Activated CD8-positive, alpha-beta T cell treated with anti-CD3 and anti-CD28 coated beads for 36 hours (primary cell): ENCODE data around the gene TRIP13. TPM values are rescaled to one million over a fixed set of nuclear protein-coding genes. Genes with fewer than 3 reads are reported as not detected.
"Not testable (repeated sequence)": the region's sequence is repeated elsewhere in the genome, so short reads cannot be mapped to it uniquely, and the experiment has no call there.

Experiments used
- ATAC-seq: fragments of 200-7000 bp; cut with Tn5 transposase; one replicate; pipeline ENCODE4 v1.10.0; 2021; ENCODE audit warnings: mild to moderate bottlenecking, moderate library complexity
- CTCF ChIA-PET: fragments of 350-600 bp; sonication (Branson Sonifier 250); formaldehyde crosslinking; loops from one replicate; lab custom pipeline; 2021; ENCODE audit warnings: antibody characterized with exemption; lab: Charles Lee
- POLR2A ChIA-PET: fragments of 350-600 bp; sonication (Branson Sonifier 250); formaldehyde crosslinking; loops from one replicate; lab custom pipeline; 2021; ENCODE audit warnings: antibody characterized with exemption; lab: Charles Lee
- DNase-seq: peaks from one replicate; pipeline ENCODE4 v3.0.0-alpha.2; 2020
- H3K27ac Mint-ChIP-seq: one replicate; pipeline ENCODE4 v1.8.0; 2021; ENCODE audit warnings: mild to moderate bottlenecking, mixed read lengths
- H3K27me3 Mint-ChIP-seq: one replicate; pipeline ENCODE4 v1.8.0; 2021; ENCODE audit warnings: mixed read lengths
- H3K36me3 Mint-ChIP-seq: one replicate; pipeline ENCODE4 v1.8.0; 2021; ENCODE audit warnings: low read depth, mixed read lengths
- H3K4me1 Mint-ChIP-seq: one replicate; pipeline ENCODE4 v1.8.0; 2021; ENCODE audit warnings: low read depth, mixed read lengths
- H3K4me3 Mint-ChIP-seq: one replicate; pipeline ENCODE4 v1.8.0; 2021; ENCODE audit warnings: mild to moderate bottlenecking, moderate library complexity, mixed read lengths
- H3K9me3 Mint-ChIP-seq: one replicate; pipeline ENCODE4 v1.8.0; 2021; ENCODE audit warnings: mixed read lengths
- CTCF ChIP-seq: fragments of 200-600 bp; IDR thresholded peaks from one replicate; pipeline ENCODE4 v1.8.0; 2022; ENCODE audit warnings: antibody characterized with exemption, mild to moderate bottlenecking
- intact Hi-C: fragments of 100-400 bp; cut with micrococcal nuclease; formaldehyde crosslinking; loops from one replicate; pipeline ENCODE4 v1.10.0; 2022
- total RNA-seq, 2 experiments: library from RNA; stranded (reverse); gene quantifications; one replicate each; pipeline ENCODE4 v1.2.3, GENCODE V29; 2021

Gene TRIP13
- total RNA-seq, 2 experiments from 2014 or later, result 31.0 to 36.9 TPM

- no peak for DNase-seq
- POLR2A ChIA-PET, result interaction anchor here (0.8 to 1.1 kb wide), 2 partner anchors 21 to 273 kb away, joined by 3 to 5 read pairs; partner anchors contain the start of gene TRIP13
- no peak overlapping the region for H3K4me3 Mint-ChIP-seq
Observed at GRCh38 chr5:914174-914573, 21.5 kb downstream of the TRIP13 start.

GRCh38 chr5:914612-915011, 21.9 kb downstream of the TRIP13 start:
- intact Hi-C loops, result no loop called here
- Mint-ChIP-seq H3K27ac (no peak overlapping the region), H3K4me3 (no peak overlapping the region), H3K27me3 (no peaks in the 10 kb centered on the region), H3K9me3 (no peaks in the 10 kb centered on the region), H3K4me1 (peaks cover 4% of the 10 kb centered on the region), H3K36me3 (peaks cover 47% of the 10 kb centered on the region)
- DNase-seq (no peak), ATAC-seq (no peak)
- CTCF ChIA-PET, result interaction anchor here (1.5 to 2.2 kb wide), 2 partner anchors 9 to 96 kb away, joined by 3 to 7 read pairs; no protein-coding TSS in a partner anchor
- no peak for TF ChIP-seq CTCF
- POLR2A ChIA-PET, result interaction anchor here (0.8 kb wide), 1 partner anchor 274 kb away, joined by 3 read pairs; no protein-coding TSS in a partner anchor

More at GRCh38 chr5:914174-914573, 21.5 kb downstream of the TRIP13 start:
- CTCF ChIA-PET, result interaction anchor here (1.2 to 2.2 kb wide), 4 partner anchors 7 to 96 kb away, joined by 3 to 7 read pairs (median 4); no protein-coding TSS in a partner anchor
- no peak overlapping the region for H3K27ac Mint-ChIP-seq
- H3K9me3 Mint-ChIP-seq, result no peaks in the 10 kb centered on the region
- TF ChIP-seq CTCF, result no peak
- H3K36me3 Mint-ChIP-seq, result peaks cover 50% of the 10 kb centered on the region
- peaks cover 4% of the 10 kb centered on the region for H3K4me1 Mint-ChIP-seq
- intact Hi-C loops, result no loop called here
- ATAC-seq, result no peak
- H3K27me3 Mint-ChIP-seq, result no peaks in the 10 kb centered on the region

- H3K27ac Mint-ChIP-seq, H3K4me1 Mint-ChIP-seq, H3K9me3 Mint-ChIP-seq, H3K27me3 Mint-ChIP-seq, DNase-seq, H3K4me3 Mint-ChIP-seq, ATAC-seq, CTCF ChIA-PET, POLR2A ChIA-PET, intact Hi-C loops: not testable (repeated sequence)
- H3K36me3 Mint-ChIP-seq, result peaks cover 47% of the 10 kb centered on the region
Observed at GRCh38 chr5:915346-915745, 22.7 kb downstream of the TRIP13 start.

- CTCF ChIA-PET, result no interaction called here
- no peak overlapping the region for H3K27ac Mint-ChIP-seq
- TF ChIP-seq CTCF, result no peak
- ATAC-seq, result no peak
- no peaks in the 10 kb centered on the region for H3K9me3 Mint-ChIP-seq
- POLR2A ChIA-PET, result no interaction called here
- H3K4me1 Mint-ChIP-seq, result peaks cover 4% of the 10 kb centered on the region
- intact Hi-C loops, result no loop called here
- DNase-seq, result no peak
- H3K36me3 Mint-ChIP-seq, result peaks cover 41% of the 10 kb centered on the region
- no peaks in the 10 kb centered on the region for H3K27me3 Mint-ChIP-seq
- no peak overlapping the region for H3K4me3 Mint-ChIP-seq
Observed at GRCh38 chr5:915946-916345, 23.3 kb downstream of the TRIP13 start.

- TF ChIP-seq CTCF, result no peak
- H3K9me3 Mint-ChIP-seq, result no peaks in the 10 kb centered on the region
- POLR2A ChIA-PET, result interaction anchor here (1.3 kb wide), 1 partner anchor 12 kb away, joined by 3 read pairs; no protein-coding TSS in a partner anchor
- intact Hi-C loops, result no loop called here
- peaks cover 4% of the 10 kb centered on the region for H3K4me1 Mint-ChIP-seq
- H3K36me3 Mint-ChIP-seq, result peaks cover 36% of the 10 kb centered on the region
- no peaks in the 10 kb centered on the region for H3K27me3 Mint-ChIP-seq
- DNase-seq (no peak), ATAC-seq (no peak)
- no peak overlapping the region for H3K27ac Mint-ChIP-seq
- no peak overlapping the region for H3K4me3 Mint-ChIP-seq
- CTCF ChIA-PET, result no interaction called here
Observed at GRCh38 chr5:916441-917293, 24.0 kb downstream of the TRIP13 start.

- POLR2A ChIA-PET, H3K27me3 Mint-ChIP-seq, H3K4me1 Mint-ChIP-seq, H3K9me3 Mint-ChIP-seq, intact Hi-C loops, DNase-seq, H3K27ac Mint-ChIP-seq, ATAC-seq, H3K4me3 Mint-ChIP-seq: not testable (repeated sequence)
- H3K36me3 Mint-ChIP-seq, result peaks cover 25% of the 10 kb centered on the region
- CTCF ChIA-PET, result interaction anchor here (8.9 kb wide), 1 partner anchor 91 kb away, joined by 105 read pairs; the partner anchor contains the start of gene NKD2
Observed at GRCh38 chr5:918717-919116, 26.0 kb downstream of the TRIP13 start.
